Liver (tissue), 9 donors: ENCODE data around the gene PSMC4. TPM values are rescaled to one million over a fixed set of nuclear protein-coding genes. Genes with fewer than 3 reads are reported as not detected.

ENCODE experiments used
- DNase-seq: peaks from one replicate; pipeline ENCODE4 v3.0.0-alpha.2; 2017; ENCODE audit warnings: low spot score
- H3K27ac ChIP-seq, 2 donors: one replicate each; pipeline ENCODE4 v1.7.0; 2013; ENCODE audit warnings: inconsistent platforms in 2 of 2, low read length in 2 of 2, control low read depth in 1 of 2, low read depth in 1 of 2, mild to moderate bottlenecking in 1 of 2
- H3K27me3 ChIP-seq, 4 donors: one replicate each; pipeline versions ENCODE4 v1.6.1 to v1.7.0; 2013; ENCODE audit warnings: low read length in 3 of 4, inconsistent platforms in 1 of 4, mild to moderate bottlenecking in 1 of 4, moderate library complexity in 1 of 4; ENCODE audit not compliant: control insufficient read depth in 4 of 4, insufficient read depth in 4 of 4
- H3K36me3 ChIP-seq, 4 donors: one replicate each; pipeline versions ENCODE4 v1.6.1 to v1.7.0; 2013; ENCODE audit warnings: low read length in 3 of 4, mild to moderate bottlenecking in 3 of 4, low read depth in 1 of 4, moderate library complexity in 1 of 4; ENCODE audit not compliant: control insufficient read depth in 4 of 4, insufficient read depth in 3 of 4
- H3K4me1 ChIP-seq, 4 donors: one replicate each; pipeline versions ENCODE4 v1.6.1 to v1.7.0; 2013; ENCODE audit warnings: low read length in 3 of 4, mild to moderate bottlenecking in 3 of 4, moderate library complexity in 1 of 4; ENCODE audit not compliant: control insufficient read depth in 4 of 4, insufficient read depth in 4 of 4
- H3K4me3 ChIP-seq, 3 donors: one replicate each; pipeline versions ENCODE4 v1.6.1 to v1.7.0; 2013; ENCODE audit warnings: low read length in 3 of 3, control low read depth in 1 of 3, low read depth in 1 of 3, mild to moderate bottlenecking in 1 of 3
- H3K9ac ChIP-seq, 2 donors: one replicate each; pipeline ENCODE4 v1.7.0; 2013; ENCODE audit warnings: low read length in 2 of 2, mild to moderate bottlenecking in 2 of 2, moderate library complexity in 2 of 2, control low read depth in 1 of 2, low read depth in 1 of 2
- H3K9me3 ChIP-seq, 4 donors: one replicate each; pipeline versions ENCODE4 v1.6.1 to v1.7.0; 2013; ENCODE audit warnings: low read length in 3 of 4; ENCODE audit not compliant: control insufficient read depth in 4 of 4
- ATF3 ChIP-seq: IDR thresholded peaks from 2 replicates; pipeline ENCODE4 v1.6.1; 2016; ENCODE audit warnings: antibody characterized with exemption
- CTCF ChIP-seq: fragments of 150-350 bp; IDR thresholded peaks from 2 replicates; pipeline ENCODE4 v1.5.1; 2017; ENCODE audit warnings: improper control_type of control experiment, low read depth, low read length; ENCODE audit not compliant: missing input control
- EGR1 ChIP-seq, 2 donors: IDR thresholded peaks; 2 replicates each; pipeline ENCODE4 v1.6.1; 2016 to 2018; ENCODE audit warnings: antibody characterized with exemption in 2 of 2, low read depth in 2 of 2
- FOXA1 ChIP-seq: IDR thresholded peaks from 2 replicates; pipeline ENCODE4 v1.6.1; 2016; ENCODE audit warnings: antibody characterized with exemption
- FOXA2 ChIP-seq: IDR thresholded peaks from 2 replicates; pipeline ENCODE4 v1.6.1; 2016; ENCODE audit warnings: antibody characterized with exemption
- GABPA ChIP-seq, 2 donors: IDR thresholded peaks in 1 of 2; conservative IDR thresholded peaks in 1 of 2; 2 replicates each; pipeline ENCODE4 v1.6.1; 2016; ENCODE audit warnings: antibody characterized with exemption in 2 of 2, mild to moderate bottlenecking in 1 of 2, moderate library complexity in 1 of 2
- HNF4G ChIP-seq: IDR thresholded peaks from 2 replicates; pipeline ENCODE4 v1.6.1; 2016; ENCODE audit warnings: antibody characterized with exemption
- JUND ChIP-seq, 2 donors: IDR thresholded peaks; 2 replicates each; pipeline ENCODE4 v1.6.1; 2016; ENCODE audit warnings: antibody characterized with exemption in 2 of 2
- NR2F2 ChIP-seq: IDR thresholded peaks from 2 replicates; pipeline ENCODE4 v1.6.1; 2016; ENCODE audit warnings: antibody characterized with exemption
- RAD21 ChIP-seq, 2 donors: IDR thresholded peaks; 2 replicates each; pipeline ENCODE4 v1.6.1; 2016; ENCODE audit warnings: antibody characterized with exemption in 2 of 2, mild to moderate bottlenecking in 2 of 2
- REST ChIP-seq: IDR thresholded peaks from 2 replicates; pipeline ENCODE4 v1.6.1; 2016; ENCODE audit warnings: antibody characterized with exemption, mild to moderate bottlenecking
- RXRA ChIP-seq, 2 donors: IDR thresholded peaks; 2 replicates each; pipeline ENCODE4 v1.6.1; 2017 to 2018; ENCODE audit warnings: antibody characterized with exemption in 2 of 2, mild to moderate bottlenecking in 1 of 2
- SP1 ChIP-seq: IDR thresholded peaks from 2 replicates; pipeline ENCODE4 v1.6.1; 2018; ENCODE audit warnings: antibody characterized with exemption, mild to moderate bottlenecking
- TAF1 ChIP-seq: conservative IDR thresholded peaks from 2 replicates; pipeline ENCODE4 v1.6.1; 2016; ENCODE audit warnings: antibody characterized with exemption, mild to moderate bottlenecking
- YY1 ChIP-seq: IDR thresholded peaks from 2 replicates; pipeline ENCODE4 v1.6.1; 2016; ENCODE audit warnings: antibody characterized with exemption, mild to moderate bottlenecking
- ZBTB33 ChIP-seq: IDR thresholded peaks from 2 replicates; pipeline ENCODE4 v1.6.1; 2016; ENCODE audit warnings: antibody characterized with exemption
- WGBS: extraction: QIAGEN DNeasy Blood & Tissue Kit; methylation state at CpG from one replicate; pipeline ENCODE4 v1.1.7; 2013; 5-methylcytosine and 5-hydroxymethylcytosine counted together
- polyA plus RNA-seq, 2 donors: library from polyadenylated mRNA; stranded (reverse) in 1 of 2; unstranded in 1 of 2; fragments of 200-250 nt in 1 of 2; fragments of >200 nt in 1 of 2; fragmentation: Nextera tagmentation in 1 of 2; extraction: Ambion mirVana in 1 of 2; gene quantifications; one replicate each; pipeline versions ENCODE4 v1.2.1 to v1.2.3, GENCODE V29; 2013 to 2015
- total RNA-seq, 2 donors: library from RNA; depleted of rRNA; stranded (reverse); fragments of >200 nt; gene quantifications; one replicate each; pipeline ENCODE4 v1.2.3, GENCODE V29; 2014
- donor health status: healthy.
- donor health status: healthy.
- donor health status: healthy.
- donor health status: healthy.
- donor health status: healthy.

PSMC4 gene
- total and polyA plus RNA-seq, 4 donors = 46.0 to 89.3 (median 79.7) TPM

GRCh38 chr19:39987596-39987995, 16.6 kb downstream of the PSMC4 start:
- H3K27ac ChIP-seq = no peak overlapping the region
- no peak overlapping the region for H3K9ac ChIP-seq
- TF ChIP-seq TAF1 (no peak), JUND (IDR thresholded peaks at IDR 0.05) (no peak), RXRA (IDR thresholded peaks at IDR 0.05) (no peak), SP1 (no peak), REST (no peak), GABPA (IDR thresholded peaks at IDR 0.05 in 1 of 2, conservative IDR thresholded peaks at IDR 0.05 in 1 of 2) (no peak), CTCF (no peak), YY1 (no peak), HNF4G (no peak), ATF3 (no peak)
- H3K4me3 ChIP-seq = no peak overlapping the region
- no peaks in the 10 kb centered on the region for H3K4me1 ChIP-seq
- H3K27me3 ChIP-seq = no peaks in the 10 kb centered on the region
- no peak for DNase-seq
- 96% methylated on average over 1 of the region's 1 CpG for WGBS
- H3K36me3 ChIP-seq = peaks cover 0 to 8% (median 3%) of the 10 kb centered on the region in 4 donors
- H3K9me3 ChIP-seq = peaks cover 0 to 13% (median 5%) of the 10 kb centered on the region in 4 donors

- peaks cover 5 to 15% (median 8%) of the 10 kb centered on the region in 4 donors for H3K4me1 ChIP-seq
- H3K27ac ChIP-seq = no peak overlapping the region
- WGBS = 98% methylated on average over 1 of the region's 1 CpG
- no peak overlapping the region for H3K9ac ChIP-seq
- H3K36me3 ChIP-seq = no peaks in the 10 kb centered on the region
- no peak for DNase-seq
- TF ChIP-seq FOXA1 (no peak), TAF1 (no peak), RXRA (IDR thresholded peaks at IDR 0.05) (no peak), JUND (IDR thresholded peaks at IDR 0.05) (no peak), RAD21 (IDR thresholded peaks at IDR 0.05) (no peak)
- no peaks in the 10 kb centered on the region for H3K27me3 ChIP-seq
- no peak overlapping the region for H3K4me3 ChIP-seq
- H3K9me3 ChIP-seq = peaks cover 0 to 2% (median 1%) of the 10 kb centered on the region in 4 donors
Measured at GRCh38 chr19:39993605-39994004, 22.6 kb downstream of the PSMC4 start.

- Histone ChIP-seq H3K27me3 (no peaks in the 10 kb centered on the region), H3K36me3 (no peaks in the 10 kb centered on the region), H3K9ac (no peak overlapping the region), H3K4me3 (no peak overlapping the region), H3K9me3 (peaks cover 0 to 2% (median 1%) of the 10 kb centered on the region in 4 donors), H3K27ac (no peak overlapping the region), H3K4me1 (peaks cover 5 to 15% (median 8%) of the 10 kb centered on the region in 4 donors)
- no peak for DNase-seq
- TF ChIP-seq GABPA (IDR thresholded peaks at IDR 0.05 in 1 of 2, conservative IDR thresholded peaks at IDR 0.05 in 1 of 2) (no peak), JUND (IDR thresholded peaks at IDR 0.05) (no peak), NR2F2 (no peak), TAF1 (no peak), SP1 (no peak), YY1 (no peak), FOXA2 (no peak), FOXA1 (no peak), CTCF (no peak), EGR1 (IDR thresholded peaks at IDR 0.05; ENCODE audit: low read depth in 2 of 2) (no peak), RAD21 (IDR thresholded peaks at IDR 0.05) (no peak), HNF4G (no peak), ZBTB33 (no peak), ATF3 (no peak)
Measured at GRCh38 chr19:39994361-39994760, 23.4 kb downstream of the PSMC4 start.
